Liver (tissue), 9 donors: ENCODE measurements around the gene DISC1. TPM values are rescaled to one million over a fixed set of nuclear protein-coding genes. Genes with fewer than 3 reads are reported as not detected.

Source experiments
- DNase-seq: peaks from one replicate; pipeline ENCODE4 v3.0.0-alpha.2; 2017; ENCODE audit warnings: low spot score
- H3K27ac ChIP-seq, 2 donors: one replicate each; pipeline ENCODE4 v1.7.0; 2013; ENCODE audit warnings: inconsistent platforms in 2 of 2, low read length in 2 of 2, control low read depth in 1 of 2, low read depth in 1 of 2, mild to moderate bottlenecking in 1 of 2
- H3K27me3 ChIP-seq, 4 donors: one replicate each; pipeline versions ENCODE4 v1.6.1 to v1.7.0; 2013; ENCODE audit warnings: low read length in 3 of 4, inconsistent platforms in 1 of 4, mild to moderate bottlenecking in 1 of 4, moderate library complexity in 1 of 4; ENCODE audit not compliant: control insufficient read depth in 4 of 4, insufficient read depth in 4 of 4
- H3K36me3 ChIP-seq, 4 donors: one replicate each; pipeline versions ENCODE4 v1.6.1 to v1.7.0; 2013; ENCODE audit warnings: low read length in 3 of 4, mild to moderate bottlenecking in 3 of 4, low read depth in 1 of 4, moderate library complexity in 1 of 4; ENCODE audit not compliant: control insufficient read depth in 4 of 4, insufficient read depth in 3 of 4
- H3K4me1 ChIP-seq, 4 donors: one replicate each; pipeline versions ENCODE4 v1.6.1 to v1.7.0; 2013; ENCODE audit warnings: low read length in 3 of 4, mild to moderate bottlenecking in 3 of 4, moderate library complexity in 1 of 4; ENCODE audit not compliant: control insufficient read depth in 4 of 4, insufficient read depth in 4 of 4
- H3K4me3 ChIP-seq, 3 donors: one replicate each; pipeline versions ENCODE4 v1.6.1 to v1.7.0; 2013; ENCODE audit warnings: low read length in 3 of 3, control low read depth in 1 of 3, low read depth in 1 of 3, mild to moderate bottlenecking in 1 of 3
- H3K9ac ChIP-seq, 2 donors: one replicate each; pipeline ENCODE4 v1.7.0; 2013; ENCODE audit warnings: low read length in 2 of 2, mild to moderate bottlenecking in 2 of 2, moderate library complexity in 2 of 2, control low read depth in 1 of 2, low read depth in 1 of 2
- H3K9me3 ChIP-seq, 4 donors: one replicate each; pipeline versions ENCODE4 v1.6.1 to v1.7.0; 2013; ENCODE audit warnings: low read length in 3 of 4; ENCODE audit not compliant: control insufficient read depth in 4 of 4
- ATF3 ChIP-seq: IDR thresholded peaks from 2 replicates; pipeline ENCODE4 v1.6.1; 2016; ENCODE audit warnings: antibody characterized with exemption
- CTCF ChIP-seq: fragments of 150-350 bp; IDR thresholded peaks from 2 replicates; pipeline ENCODE4 v1.5.1; 2017; ENCODE audit warnings: improper control_type of control experiment, low read depth, low read length; ENCODE audit not compliant: missing input control
- EGR1 ChIP-seq, 2 donors: IDR thresholded peaks; 2 replicates each; pipeline ENCODE4 v1.6.1; 2016 to 2018; ENCODE audit warnings: antibody characterized with exemption in 2 of 2, low read depth in 2 of 2
- FOXA1 ChIP-seq: IDR thresholded peaks from 2 replicates; pipeline ENCODE4 v1.6.1; 2016; ENCODE audit warnings: antibody characterized with exemption
- FOXA2 ChIP-seq: IDR thresholded peaks from 2 replicates; pipeline ENCODE4 v1.6.1; 2016; ENCODE audit warnings: antibody characterized with exemption
- GABPA ChIP-seq, 2 donors: IDR thresholded peaks in 1 of 2; conservative IDR thresholded peaks in 1 of 2; 2 replicates each; pipeline ENCODE4 v1.6.1; 2016; ENCODE audit warnings: antibody characterized with exemption in 2 of 2, mild to moderate bottlenecking in 1 of 2, moderate library complexity in 1 of 2
- HNF4A ChIP-seq, 2 donors: conservative IDR thresholded peaks; 2 replicates each; pipeline ENCODE4 v1.6.1; 2016; ENCODE audit warnings: antibody characterized with exemption in 2 of 2, mild to moderate bottlenecking in 2 of 2
- HNF4G ChIP-seq: IDR thresholded peaks from 2 replicates; pipeline ENCODE4 v1.6.1; 2016; ENCODE audit warnings: antibody characterized with exemption
- JUND ChIP-seq, 2 donors: IDR thresholded peaks; 2 replicates each; pipeline ENCODE4 v1.6.1; 2016; ENCODE audit warnings: antibody characterized with exemption in 2 of 2
- MAX ChIP-seq: IDR thresholded peaks from 2 replicates; pipeline ENCODE4 v1.6.1; 2016; ENCODE audit warnings: antibody characterized with exemption
- NR2F2 ChIP-seq: IDR thresholded peaks from 2 replicates; pipeline ENCODE4 v1.6.1; 2016; ENCODE audit warnings: antibody characterized with exemption
- RAD21 ChIP-seq, 2 donors: IDR thresholded peaks; 2 replicates each; pipeline ENCODE4 v1.6.1; 2016; ENCODE audit warnings: antibody characterized with exemption in 2 of 2, mild to moderate bottlenecking in 2 of 2
- REST ChIP-seq: IDR thresholded peaks from 2 replicates; pipeline ENCODE4 v1.6.1; 2016; ENCODE audit warnings: antibody characterized with exemption, mild to moderate bottlenecking
- SP1 ChIP-seq: IDR thresholded peaks from 2 replicates; pipeline ENCODE4 v1.6.1; 2018; ENCODE audit warnings: antibody characterized with exemption, mild to moderate bottlenecking
- TAF1 ChIP-seq: conservative IDR thresholded peaks from 2 replicates; pipeline ENCODE4 v1.6.1; 2016; ENCODE audit warnings: antibody characterized with exemption, mild to moderate bottlenecking
- YY1 ChIP-seq: IDR thresholded peaks from 2 replicates; pipeline ENCODE4 v1.6.1; 2016; ENCODE audit warnings: antibody characterized with exemption, mild to moderate bottlenecking
- ZBTB33 ChIP-seq: IDR thresholded peaks from 2 replicates; pipeline ENCODE4 v1.6.1; 2016; ENCODE audit warnings: antibody characterized with exemption
- whole genome bisulfite sequencing: extraction: QIAGEN DNeasy Blood & Tissue Kit; methylation state at CpG from one replicate; pipeline ENCODE4 v1.1.7; 2013; 5-methylcytosine and 5-hydroxymethylcytosine counted together
- polyA plus RNA-seq, 2 donors: library from polyadenylated mRNA; stranded (reverse) in 1 of 2; unstranded in 1 of 2; fragments of 200-250 nt in 1 of 2; fragments of >200 nt in 1 of 2; fragmentation: Nextera tagmentation in 1 of 2; extraction: Ambion mirVana in 1 of 2; gene quantifications; one replicate each; pipeline versions ENCODE4 v1.2.1 to v1.2.3, GENCODE V29; 2013 to 2015
- total RNA-seq, 2 donors: library from RNA; depleted of rRNA; stranded (reverse); fragments of >200 nt; gene quantifications; one replicate each; pipeline ENCODE4 v1.2.3, GENCODE V29; 2014
- donor health status: healthy.
- donor health status: healthy.
- donor health status: healthy.
- donor health status: healthy.
- donor health status: healthy.

Gene DISC1
- total and polyA plus RNA-seq, 4 donors, result 0.45 to 6.3 (median 2.3) TPM

GRCh38 chr1:231855361-231855760, 228.8 kb downstream of the DISC1 start:
- Histone ChIP-seq H3K4me1 (no peaks in the 10 kb centered on the region), H3K36me3 (no peaks in the 10 kb centered on the region), H3K9ac (no peak overlapping the region), H3K27ac (no peak overlapping the region), H3K27me3 (no peaks in the 10 kb centered on the region), H3K9me3 (no peaks in the 10 kb centered on the region), H3K4me3 (no peak overlapping the region)
- 79% methylated on average over 1 of the region's 1 CpG for WGBS
- no peak for DNase-seq
- TF ChIP-seq HNF4G, result no peak
- no peak for TF ChIP-seq RAD21 (IDR thresholded peaks at IDR 0.05)
- TF ChIP-seq GABPA (IDR thresholded peaks at IDR 0.05 in 1 of 2, conservative IDR thresholded peaks at IDR 0.05 in 1 of 2), result no peak
- TF ChIP-seq FOXA1, result no peak
- TF ChIP-seq NR2F2, result no peak

GRCh38 chr1:231855926-231856325, 229.3 kb downstream of the DISC1 start:
- no peaks in the 10 kb centered on the region for H3K4me1 ChIP-seq
- H3K27me3 ChIP-seq, result no peaks in the 10 kb centered on the region
- no peak overlapping the region for H3K4me3 ChIP-seq
- no peaks in the 10 kb centered on the region for H3K9me3 ChIP-seq
- H3K27ac ChIP-seq, result no peak overlapping the region
- DNase-seq, result no peak
- no peak overlapping the region for H3K9ac ChIP-seq
- 84% methylated on average over 5 of the region's 5 CpGs for WGBS
- no peak for TF ChIP-seq SP1
- TF ChIP-seq REST, result no peak
- no peak for TF ChIP-seq RAD21 (IDR thresholded peaks at IDR 0.05)
- no peaks in the 10 kb centered on the region for H3K36me3 ChIP-seq

GRCh38 chr1:231856426-231856825, 229.8 kb downstream of the DISC1 start:
- no peaks in the 10 kb centered on the region for H3K9me3 ChIP-seq
- no peak for DNase-seq
- H3K4me3 ChIP-seq, result no peak overlapping the region
- 97% methylated on average over 3 of the region's 3 CpGs for WGBS
- H3K4me1 ChIP-seq, result no peaks in the 10 kb centered on the region
- H3K36me3 ChIP-seq, result no peaks in the 10 kb centered on the region
- no peaks in the 10 kb centered on the region for H3K27me3 ChIP-seq
- H3K27ac ChIP-seq, result no peak overlapping the region
- H3K9ac ChIP-seq, result no peak overlapping the region
- no peak for TF ChIP-seq NR2F2
- no peak for TF ChIP-seq GABPA (IDR thresholded peaks at IDR 0.05 in 1 of 2, conservative IDR thresholded peaks at IDR 0.05 in 1 of 2)
- TF ChIP-seq FOXA2, result no peak
- no peak for TF ChIP-seq REST
- TF ChIP-seq TAF1, result no peak
- TF ChIP-seq FOXA1, result no peak
- TF ChIP-seq JUND (IDR thresholded peaks at IDR 0.05), result no peak
- no peak for TF ChIP-seq CTCF
- TF ChIP-seq HNF4G, result no peak
- TF ChIP-seq EGR1 (IDR thresholded peaks at IDR 0.05; ENCODE audit: low read depth in 2 of 2), result no peak
- no peak for TF ChIP-seq ZBTB33
- no peak for TF ChIP-seq MAX
- no peak for TF ChIP-seq YY1
- no peak for TF ChIP-seq ATF3
- no peak for TF ChIP-seq SP1
- TF ChIP-seq HNF4A (conservative IDR thresholded peaks at IDR 0.05), result no peak
